Tibial nerve (tissue), 4 donors: Measurements from ENCODE around the gene IQSEC1.

Experiments used
- CTCF ChIP-seq, 5 experiments: fragments of 200-600 bp in 3 of 5; fragments of 450-650 bp in 2 of 5; sonication (generic) in 3 of 5; IDR thresholded peaks; one replicate each; pipeline ENCODE4 v1.5.1; 2016 to 2019; ENCODE audit warnings: antibody characterized with exemption in 5 of 5, mild to moderate bottlenecking in 3 of 5, moderate library complexity in 2 of 5
- EP300 ChIP-seq, 2 donors: sonication (generic); formaldehyde crosslinking; IDR thresholded peaks; one replicate each; pipeline ENCODE4 v1.6.1; 2017; ENCODE audit warnings: antibody characterized with exemption in 2 of 2, mild to moderate bottlenecking in 1 of 2
- POLR2A ChIP-seq, 2 donors: fragments of 450-650 bp; IDR thresholded peaks; one replicate each; pipeline ENCODE4 v1.6.1; 2017; ENCODE audit warnings: antibody characterized with exemption in 2 of 2, mild to moderate bottlenecking in 2 of 2, moderate library complexity in 2 of 2

DNA sequence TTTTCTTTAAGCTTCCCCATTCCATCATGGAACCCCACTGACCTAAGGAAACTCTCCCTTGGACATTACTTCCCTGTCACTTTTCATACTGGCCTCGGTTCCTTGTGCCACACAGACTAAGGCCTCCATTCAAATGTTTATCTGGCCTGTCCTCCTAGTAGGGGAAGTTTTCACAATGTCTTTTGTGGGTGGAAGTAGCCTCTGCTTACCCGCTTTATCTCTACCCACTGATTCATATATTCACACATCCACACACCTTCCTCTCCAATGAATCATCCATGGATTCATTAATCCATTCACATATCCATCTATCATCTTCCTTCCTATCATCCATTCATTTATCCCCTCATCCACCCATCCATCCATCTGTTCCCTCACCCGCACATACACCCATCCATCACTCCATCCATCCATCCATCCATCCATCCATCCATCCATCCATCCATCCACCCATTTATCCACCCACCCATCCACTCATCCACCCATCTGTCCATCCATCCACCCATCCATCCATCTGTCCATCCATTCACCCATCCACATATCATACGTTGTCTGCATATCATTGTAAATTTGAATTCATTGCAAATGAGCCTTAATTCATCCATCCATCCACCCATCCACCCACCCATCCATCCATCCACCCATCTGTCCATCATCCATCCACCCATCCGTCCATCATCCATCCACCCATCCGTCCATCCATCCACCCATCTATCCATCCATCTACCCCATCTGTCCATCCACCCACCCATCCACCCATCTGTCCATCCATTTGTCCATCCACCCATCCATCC is 49.1 kb downstream of the IQSEC1 start:
- no peak for TF ChIP-seq CTCF (IDR thresholded peaks at IDR 0.05)
- TF ChIP-seq POLR2A (IDR thresholded peaks at IDR 0.05): no peak
- no peak for TF ChIP-seq EP300 (IDR thresholded peaks at IDR 0.05)
